D341Med (cell line): ENCODE measurements around the gene C2CD3.
A peak's percentile ranks its signal among the peaks of the same experiment; 100 is the strongest.
"Not testable (repeated sequence)": the region's sequence is repeated elsewhere in the genome, so short reads cannot be mapped to it uniquely, and the experiment has no call there.

Experiments
- DNase-seq: peaks from one replicate; pipeline ENCODE4 v3.0.0; 2012; ENCODE audit warnings: low spot score

Gene C2CD3

GRCh38 chr11:74004046-74004695 lies 166.6 kb downstream of the C2CD3 start:
- DNase-seq: no peak

- no peak for DNase-seq
Observed at GRCh38 chr11:74002832-74003231, 168.0 kb downstream of the C2CD3 start.

- DNase-seq: no peak
Observed at GRCh38 chr11:74001822-74002286, 168.9 kb downstream of the C2CD3 start.

GRCh38 chr11:74000307-74001133 lies 170.3 kb downstream of the C2CD3 start:
- peak; percentile 9 for DNase-seq

- DNase-seq: peak; percentile 4
Observed at GRCh38 chr11:73999581-74000306, 171.1 kb downstream of the C2CD3 start.

- DNase-seq: no peak
Observed at GRCh38 chr11:73998846-73999575, 171.8 kb downstream of the C2CD3 start.

GRCh38 chr11:73997120-73997770 lies 173.6 kb downstream of the C2CD3 start:
- no peak for DNase-seq

GRCh38 chr11:73996161-73996747 lies 174.5 kb downstream of the C2CD3 start:
- DNase-seq: no peak

- DNase-seq: no peak
Observed at GRCh38 chr11:73995731-73996130, 175.1 kb downstream of the C2CD3 start.

- DNase-seq: no peak
Observed at GRCh38 chr11:73995247-73995646, 175.6 kb downstream of the C2CD3 start.

GRCh38 chr11:73991471-73992006 lies 179.3 kb downstream of the C2CD3 start:
- peak; percentile 33 for DNase-seq

GRCh38 chr11:73990730-73991129 lies 180.1 kb downstream of the C2CD3 start:
- DNase-seq: no peak

GRCh38 chr11:73989156-73989555 lies 181.6 kb downstream of the C2CD3 start:
- DNase-seq: no peak

- no peak for DNase-seq
Observed at GRCh38 chr11:73988227-73988626, 182.6 kb downstream of the C2CD3 start.

- DNase-seq: not testable (repeated sequence)
Observed at GRCh38 chr11:73985661-73986060, 185.1 kb downstream of the C2CD3 start.

- peak; percentile 6 for DNase-seq
Observed at GRCh38 chr11:73983741-73984538, 186.9 kb downstream of the C2CD3 start.

- peak; percentile 96 for DNase-seq
Observed at GRCh38 chr11:73982990-73983740, 187.6 kb downstream of the C2CD3 start.

GRCh38 chr11:73982595-73982989 lies 188.2 kb downstream of the C2CD3 start, which contains the start of gene UCP2:
Gene UCP2 (minus strand): TSS chr11:73982843. CDS start chr11:73978378, 4,465 bp downstream.
- peak; percentile 97 for DNase-seq
